ENCODE data around the gene SUSD4.

Gene SUSD4

GRCh38 chr1:223330466-223330865 lies 33.5 kb downstream of the SUSD4 start:
- no peak for DNase-seq (ENCODE audit: low read depth, low spot score)

GRCh38 chr1:223329664-223330415 lies 34.1 kb downstream of the SUSD4 start:
- no peak for DNase-seq (ENCODE audit: low read depth, low spot score)

GRCh38 chr1:223329252-223329651 lies 34.7 kb downstream of the SUSD4 start:
- no peak for DNase-seq (ENCODE audit: low read depth, low spot score)

DNA sequence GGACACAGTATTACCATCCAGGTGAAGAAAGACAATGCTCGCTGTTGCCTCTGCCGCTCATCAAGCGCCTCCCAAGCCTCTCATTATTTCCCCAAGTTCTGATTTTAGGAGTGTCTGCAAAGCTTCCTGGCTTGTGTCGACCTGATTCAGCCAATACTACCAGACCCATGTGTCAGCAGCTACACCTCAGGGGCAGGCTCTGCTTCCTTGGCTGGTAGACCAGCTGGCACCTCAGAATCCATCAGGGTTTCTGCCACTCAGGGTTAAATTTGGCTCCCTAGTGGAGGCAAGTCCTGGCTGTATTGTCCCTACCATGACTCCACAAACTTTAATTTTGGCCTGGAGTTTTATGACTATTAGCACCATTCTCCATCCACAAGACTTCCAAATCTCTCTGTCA lies 35.4 kb downstream of the SUSD4 start:
- DNase-seq (ENCODE audit: low read depth, low spot score), result no peak

- no peak for DNase-seq (ENCODE audit: low read depth, low spot score)
These were observed 37.2 kb downstream of the SUSD4 start for GRCh38 chr1:223326776-223327175.

GRCh38 chr1:223323491-223324484 lies 40.2 kb downstream of the SUSD4 start:
- DNase-seq (ENCODE audit: low read depth, low spot score), result no peak

- no peak for DNase-seq (ENCODE audit: low read depth, low spot score)
These were observed 41.1 kb downstream of the SUSD4 start for GRCh38 chr1:223322868-223323267.

GRCh38 chr1:223320959-223321358 lies 43.0 kb downstream of the SUSD4 start:
- no peak for DNase-seq (ENCODE audit: low read depth, low spot score)

- no peak for DNase-seq (ENCODE audit: low read depth, low spot score)
These were observed 43.9 kb downstream of the SUSD4 start for GRCh38 chr1:223319905-223320580.

- no peak for DNase-seq (ENCODE audit: low read depth, low spot score)
These were observed 44.6 kb downstream of the SUSD4 start for GRCh38 chr1:223319398-223319797.

GRCh38 chr1:223316082-223316481 lies 47.9 kb downstream of the SUSD4 start:
- no peak for DNase-seq (ENCODE audit: low read depth, low spot score)

GRCh38 chr1:223315665-223316064 lies 48.3 kb downstream of the SUSD4 start:
- no peak for DNase-seq (ENCODE audit: low read depth, low spot score)

GRCh38 chr1:223313415-223313754 lies 50.6 kb downstream of the SUSD4 start:
- DNase-seq (ENCODE audit: low read depth, low spot score), result no peak

GRCh38 chr1:223312705-223313414 lies 51.1 kb downstream of the SUSD4 start:
- DNase-seq (ENCODE audit: low read depth, low spot score), result no peak

GRCh38 chr1:223312273-223312672 lies 51.7 kb downstream of the SUSD4 start:
- no peak for DNase-seq (ENCODE audit: low read depth, low spot score)

DNA sequence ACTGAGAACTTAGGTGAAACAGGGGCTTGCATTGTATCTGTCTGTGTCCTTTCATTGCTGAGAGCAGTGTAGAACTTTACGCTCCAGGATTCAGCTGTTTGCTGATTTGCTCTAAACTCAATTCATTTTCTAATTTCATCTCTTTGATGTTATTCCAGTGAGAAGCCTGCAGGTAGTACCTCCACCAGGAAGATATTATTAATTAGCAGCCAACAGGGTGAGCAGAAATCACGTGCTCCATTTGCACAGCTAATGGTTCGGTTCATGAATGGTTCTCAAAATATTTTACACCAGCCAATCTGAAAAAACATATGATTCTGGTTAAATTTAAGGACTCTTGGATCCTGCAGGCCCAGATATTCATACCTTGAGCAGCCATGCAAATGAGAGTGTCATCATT lies 52.1 kb downstream of the SUSD4 start:
- DNase-seq (ENCODE audit: low read depth, low spot score), result no peak

GRCh38 chr1:223308136-223308535 lies 55.8 kb downstream of the SUSD4 start:
- DNase-seq (ENCODE audit: low read depth, low spot score), result no peak

- DNase-seq (ENCODE audit: low read depth, low spot score), result no peak
These were observed 56.4 kb downstream of the SUSD4 start for GRCh38 chr1:223307544-223307943.

- DNase-seq (ENCODE audit: low read depth, low spot score), result no peak
These were observed 59.0 kb downstream of the SUSD4 start for GRCh38 chr1:223304931-223305330.

DNA sequence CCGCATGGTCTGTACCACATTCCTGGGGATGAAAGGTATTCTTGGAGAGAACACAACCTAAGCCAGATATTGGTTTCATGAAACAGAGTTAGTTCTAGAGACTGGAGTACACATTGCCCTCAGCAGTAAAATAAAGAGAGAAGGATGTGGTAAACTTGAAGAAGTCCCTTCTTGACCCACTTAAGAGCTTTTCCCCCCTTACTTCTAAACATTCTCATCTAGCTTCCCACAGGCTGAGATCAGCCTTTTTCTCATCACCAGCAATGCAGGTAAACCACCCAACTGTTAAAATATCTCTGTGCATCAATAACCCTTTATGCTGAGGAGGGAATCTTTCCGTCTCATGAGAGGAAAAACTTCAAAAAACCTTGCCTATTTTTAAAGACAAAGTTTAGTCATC lies 62.6 kb downstream of the SUSD4 start:
- DNase-seq (ENCODE audit: low read depth, low spot score), result no peak

DNA sequence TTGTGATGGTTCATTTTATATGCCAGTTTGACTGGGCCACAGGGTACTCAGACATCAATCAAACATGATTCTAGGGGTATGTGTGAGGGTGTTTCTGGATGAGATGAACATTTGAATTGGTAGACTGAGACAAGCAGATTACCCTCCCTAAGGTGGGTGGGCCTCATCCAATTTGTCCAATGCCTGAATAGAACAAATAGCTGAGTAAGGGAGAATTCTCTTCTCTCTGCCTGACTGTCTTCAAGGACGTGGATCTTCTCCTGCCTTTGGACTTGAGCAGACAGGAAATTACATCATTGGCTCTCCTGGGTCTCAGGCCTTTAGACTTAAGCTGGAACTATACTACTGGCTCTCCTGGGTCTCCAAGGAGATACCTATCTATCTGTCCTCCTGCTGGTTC lies 64.4 kb downstream of the SUSD4 start:
- no peak for DNase-seq (ENCODE audit: low read depth, low spot score)

DNA sequence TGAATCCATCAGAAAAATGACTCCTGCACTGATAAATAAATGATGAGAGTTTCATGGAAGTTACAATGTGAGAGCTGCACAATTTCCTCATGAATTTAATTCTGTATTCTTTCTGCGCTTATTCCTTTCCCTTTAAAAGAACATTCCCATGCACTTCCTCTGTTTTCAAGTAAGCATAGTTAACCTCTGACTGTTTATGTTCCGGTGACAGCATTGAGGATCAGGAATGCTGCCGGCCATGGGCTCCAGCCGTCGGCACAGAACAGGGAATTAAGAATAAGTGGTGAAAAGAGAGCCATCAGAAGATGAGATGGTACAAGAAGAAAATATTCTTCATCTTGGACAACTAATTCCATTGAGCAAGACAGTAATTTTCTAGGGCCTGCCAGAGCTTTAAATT lies 65.3 kb downstream of the SUSD4 start:
- no peak for DNase-seq (ENCODE audit: low read depth, low spot score)
